Activated gamma-delta T cell treated with Interleukin-2 at 50 U/mL for 16 hours (primary cell): ENCODE data around the gene DESI1.
"Not testable (repeated sequence)": the region's sequence is repeated elsewhere in the genome, so short reads cannot be mapped to it uniquely, and the experiment has no call there.

Experiments used
- DNase-seq: peaks from one replicate; pipeline ENCODE4 v3.0.0-alpha.2; 2020

The DESI1 gene

DNA sequence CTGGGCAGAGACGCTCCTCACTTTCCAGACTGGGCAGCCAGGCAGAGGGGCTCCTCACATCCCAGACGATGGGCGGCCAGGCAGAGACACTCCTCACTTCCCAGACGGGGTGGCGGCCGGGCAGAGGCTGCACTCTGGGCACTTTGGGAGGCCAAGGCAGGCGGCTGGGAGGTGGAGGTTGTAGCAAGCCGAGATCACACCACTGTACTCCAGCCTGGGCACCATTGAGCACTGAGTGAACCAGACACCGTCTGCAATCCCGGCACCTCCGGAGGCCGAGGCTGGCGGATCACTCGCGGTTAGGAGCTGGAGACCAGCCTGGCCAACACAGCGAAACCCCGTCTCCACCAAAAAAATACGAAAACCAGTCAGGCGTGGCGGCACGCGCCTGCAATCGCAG is 10.8 kb upstream of the DESI1 start:
- DNase-seq, result not testable (repeated sequence)

- not testable (repeated sequence) for DNase-seq
Observed at GRCh38 chr22:41631115-41631514, 10.3 kb upstream of the DESI1 start.

- no peak for DNase-seq
Observed at GRCh38 chr22:41625577-41625976, 4.7 kb upstream of the DESI1 start.

- no peak for DNase-seq
Observed at GRCh38 chr22:41621911-41622179, 1.0 kb upstream of the DESI1 start.

DNA sequence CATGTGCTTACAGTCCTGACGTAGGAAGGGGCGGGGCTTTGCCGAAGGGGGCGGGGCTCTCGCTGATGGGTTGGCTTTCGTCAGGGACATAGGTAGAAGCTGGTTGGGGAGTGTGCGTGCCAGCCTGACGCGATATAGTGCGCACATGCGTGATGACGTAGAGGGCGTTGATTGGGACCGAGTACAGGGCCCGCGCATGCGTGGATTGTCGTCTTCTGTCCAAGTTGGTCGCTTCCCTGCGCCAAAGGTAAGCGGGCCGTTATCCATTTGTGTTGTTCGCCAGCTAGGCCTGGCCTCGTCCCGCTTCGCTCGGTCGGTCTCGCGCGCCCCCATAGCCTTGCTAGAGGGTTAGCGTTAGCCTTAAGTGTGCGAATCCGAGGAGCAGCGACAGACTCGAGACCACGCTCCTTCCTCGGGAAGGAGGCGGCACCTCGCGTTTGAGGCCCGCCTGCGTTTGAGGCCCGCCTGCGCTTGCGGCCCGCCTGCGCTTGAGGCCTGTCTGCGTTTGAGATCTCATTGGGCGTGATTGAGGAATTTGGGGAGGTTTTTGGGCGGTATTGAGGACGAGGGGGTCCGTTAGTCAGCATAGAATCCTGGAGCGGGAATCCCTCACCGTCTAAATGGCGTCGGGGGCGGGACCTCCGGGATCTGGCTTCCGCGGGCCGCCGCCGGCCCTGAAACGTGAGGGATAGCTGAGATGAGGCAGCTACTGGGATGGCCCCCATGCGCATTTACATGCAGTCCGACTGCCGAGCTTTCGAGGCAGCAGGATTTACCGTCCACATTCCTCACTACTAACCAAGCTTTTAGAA is 462 bp upstream of the DESI1 start, which contains the start of gene XRCC6:
TSS of gene XRCC6 (plus strand) at position 197 of the 812 bp plus-strand sequence. CDS start 710 bp downstream, outside the sequence.
- DNase-seq, result peak; percentile 100

DNA sequence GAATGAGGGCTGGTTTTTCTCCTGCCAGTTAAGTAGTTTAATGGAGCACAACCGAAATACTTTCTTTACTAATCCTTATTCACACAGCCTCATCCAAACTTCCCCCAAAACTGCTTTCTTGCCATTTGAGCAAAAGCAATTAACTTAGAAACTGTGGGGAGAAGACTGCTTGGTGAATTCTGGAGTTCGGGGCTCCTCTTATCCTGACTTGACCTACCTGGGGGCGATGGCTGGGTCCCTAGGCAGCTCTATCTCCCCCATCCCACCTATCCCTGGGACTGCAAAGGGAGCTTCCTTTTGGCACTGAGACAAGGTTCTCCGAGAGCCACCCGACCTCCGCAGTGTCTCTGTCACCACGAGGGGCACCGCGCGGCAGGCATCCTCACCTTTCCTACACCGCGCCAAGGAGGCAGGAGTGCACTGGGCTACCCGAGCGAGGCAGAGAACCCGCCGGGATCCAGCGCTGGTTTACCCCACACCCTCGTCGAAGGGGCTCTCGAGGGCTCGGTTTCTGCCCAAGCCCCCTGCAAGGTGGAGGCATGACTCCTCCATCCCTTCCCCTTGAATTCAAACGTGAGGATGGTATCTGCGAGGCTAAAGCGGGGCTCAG is 759 bp downstream of the DESI1 start:
- DNase-seq, result peak; percentile 11

DNA sequence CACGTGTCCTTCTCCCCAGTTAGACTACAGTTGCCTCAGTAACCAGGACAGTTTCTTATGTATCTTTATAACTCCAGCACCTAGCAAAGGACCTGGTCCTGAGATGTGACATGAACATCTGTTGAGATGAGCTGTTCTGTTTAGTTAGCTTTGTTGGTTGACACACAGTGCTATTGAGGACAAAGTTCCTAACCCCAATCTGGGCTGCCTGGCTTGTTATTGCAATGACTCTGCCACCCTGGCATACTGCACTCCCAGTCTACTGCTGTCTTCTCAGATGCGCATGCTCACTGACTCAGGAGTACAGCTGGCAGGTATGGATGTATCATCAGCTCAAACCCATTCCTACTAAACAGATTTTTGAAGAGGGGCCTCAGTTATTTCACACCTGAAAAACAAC is 7.4 kb downstream of the DESI1 start:
- DNase-seq, result no peak

- DNase-seq, result no peak
Observed at GRCh38 chr22:41612603-41613306, 8.1 kb downstream of the DESI1 start.

- no peak for DNase-seq
Observed at GRCh38 chr22:41608386-41608785, 12.5 kb downstream of the DESI1 start.

- DNase-seq, result peak; percentile 46
Observed at GRCh38 chr22:41603873-41604332, 16.9 kb downstream of the DESI1 start.

GRCh38 chr22:41600976-41601375 is 19.9 kb downstream of the DESI1 start:
- DNase-seq, result no peak

DNA sequence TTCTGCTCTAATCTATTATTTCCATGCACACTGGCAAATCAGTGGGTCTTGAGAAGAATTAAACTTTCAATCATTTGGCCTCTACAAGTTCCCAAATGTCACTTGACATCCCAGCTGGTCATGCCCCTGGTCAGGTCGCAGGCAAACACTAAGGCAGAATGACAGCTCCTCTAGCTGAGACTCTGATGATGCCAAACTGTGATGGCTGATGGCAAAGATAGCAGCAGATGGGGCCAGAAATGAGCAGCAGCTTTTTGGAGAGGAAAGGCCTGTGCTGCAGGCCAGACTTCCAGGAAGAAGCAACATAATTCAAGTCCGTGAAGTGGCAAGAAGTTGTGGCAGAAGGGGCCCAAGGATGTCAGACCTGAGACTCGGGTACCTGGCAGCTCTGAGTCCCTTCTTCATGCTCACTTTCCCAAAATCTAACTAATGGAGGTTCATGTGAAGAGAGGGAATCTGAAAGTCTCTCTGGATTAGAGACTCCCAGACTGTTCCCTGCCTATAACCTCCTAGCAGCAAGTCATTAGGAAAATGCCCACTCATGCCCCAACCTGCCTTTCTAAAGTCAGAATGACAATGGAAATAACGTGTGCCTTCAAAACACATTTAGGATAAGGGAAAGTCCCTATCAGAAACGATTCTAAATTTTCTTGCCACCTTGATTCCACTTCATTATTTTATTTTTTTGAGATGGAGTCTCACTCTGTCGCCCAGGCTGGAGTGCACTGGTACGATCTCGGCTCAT is 21.8 kb downstream of the DESI1 start:
- DNase-seq, result no peak

DNA sequence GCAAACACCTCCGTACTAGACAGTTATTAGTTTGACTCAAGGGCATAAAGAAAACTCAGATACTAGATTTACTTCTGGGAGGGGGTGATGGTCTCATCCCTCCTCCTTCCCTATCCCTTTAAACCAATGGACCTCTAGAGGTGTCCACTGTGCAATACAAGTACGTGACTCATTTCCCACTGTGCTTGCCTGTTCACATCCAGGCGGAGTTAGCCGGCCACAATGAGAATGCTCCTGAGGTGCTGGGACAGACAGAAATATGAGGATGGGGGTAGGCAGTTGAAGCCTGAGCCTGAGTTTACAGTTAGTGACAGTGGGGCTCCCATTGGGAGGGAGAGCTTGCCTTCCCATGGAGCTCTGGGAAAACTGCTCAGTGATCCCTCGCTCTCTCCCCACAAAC is 22.8 kb downstream of the DESI1 start:
- DNase-seq, result no peak

GRCh38 chr22:41597635-41597953 is 23.2 kb downstream of the DESI1 start:
- DNase-seq, result no peak

- peak; percentile 10 for DNase-seq
Observed at GRCh38 chr22:41596776-41597634, 23.8 kb downstream of the DESI1 start.

- no peak for DNase-seq
Observed at GRCh38 chr22:41595703-41596102, 25.1 kb downstream of the DESI1 start.

GRCh38 chr22:41593336-41593960 is 27.4 kb downstream of the DESI1 start:
- not testable (repeated sequence) for DNase-seq

- peak; percentile 100 for DNase-seq
Observed at GRCh38 chr22:41589391-41590241, 31.2 kb downstream of the DESI1 start, which contains the start of gene PMM1. TSS of gene PMM1 (minus strand) at chr22:41589840. CDS start at chr22:41589805, 35 bp downstream.

GRCh38 chr22:41587347-41587723 is 33.5 kb downstream of the DESI1 start:
- DNase-seq, result no peak

DNA sequence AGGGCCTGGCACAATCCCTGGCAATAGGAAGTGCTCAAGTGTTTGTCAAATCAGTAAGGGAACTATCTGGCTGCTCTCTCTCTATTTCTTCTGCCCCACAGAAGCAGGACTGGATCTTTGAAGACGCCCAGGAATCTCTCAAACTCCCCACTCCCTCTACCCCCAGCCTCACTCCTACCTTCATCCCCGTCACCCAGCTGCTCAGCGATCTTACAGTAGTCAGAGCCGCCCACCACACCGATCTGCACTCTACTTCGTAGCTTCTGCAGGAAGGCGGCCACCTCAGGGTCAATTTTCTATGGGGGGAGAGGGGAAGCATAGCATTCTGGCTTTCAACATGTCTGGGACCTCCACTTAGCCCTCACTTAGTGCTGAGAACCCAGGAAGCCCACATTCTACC is 34.9 kb downstream of the DESI1 start:
- no peak for DNase-seq

DNA sequence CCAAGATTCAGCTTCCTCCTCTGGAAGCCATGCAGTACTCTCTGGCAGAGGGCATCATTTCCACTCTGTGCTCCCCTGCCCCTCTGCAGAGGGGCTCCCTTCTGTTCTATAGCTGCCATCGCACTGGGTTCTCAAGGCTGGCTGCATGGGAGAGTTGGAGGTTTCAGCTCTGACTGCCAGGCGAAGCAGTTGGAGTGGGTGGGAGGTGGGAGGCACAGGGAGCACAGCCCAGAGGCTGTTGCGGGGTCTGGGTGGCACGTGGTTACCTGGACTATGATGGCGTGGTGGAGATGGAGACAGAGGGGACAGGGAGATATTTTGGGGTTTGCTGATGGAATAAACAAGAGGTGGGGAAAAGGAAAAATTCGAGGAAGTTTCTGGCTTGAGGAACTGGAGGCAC is 36.0 kb downstream of the DESI1 start:
- DNase-seq, result no peak
